Hepatocyte (in vitro differentiated cells): ENCODE measurements around the gene MT1E. TPM values are rescaled to one million over a fixed set of nuclear protein-coding genes. Genes with fewer than 3 reads are reported as not detected.

Experiments used
- DNase-seq: peaks from one replicate; pipeline ENCODE4 v3.0.0-alpha.2; 2016; ENCODE audit warnings: low spot score
- H2AFZ ChIP-seq: fragments of 200-600 bp; sonication (generic); 2 replicates; pipeline ENCODE4 v1.6.0; 2016; ENCODE audit warnings: antibody characterized with exemption, mild to moderate bottlenecking
- H3K27ac ChIP-seq: fragments of 200-600 bp; sonication (generic); 2 replicates; pipeline ENCODE4 v1.5.1; 2016; ENCODE audit warnings: mild to moderate bottlenecking
- H3K27me3 ChIP-seq: fragments of 200-600 bp; sonication (generic); 2 replicates; pipeline ENCODE4 v1.6.1; 2016
- H3K36me3 ChIP-seq: fragments of 200-600 bp; sonication (generic); replicated peaks from 2 replicates; pipeline ENCODE4 v1.5.1; 2016; ENCODE audit warnings: low read depth; ENCODE audit not compliant: insufficient read depth
- H3K4me1 ChIP-seq: fragments of 200-600 bp; sonication (generic); 2 replicates; pipeline ENCODE4 v1.5.1; 2016; ENCODE audit warnings: mild to moderate bottlenecking, moderate library complexity; ENCODE audit not compliant: insufficient read depth
- H3K4me2 ChIP-seq: fragments of 200-600 bp; sonication (generic); 2 replicates; pipeline ENCODE4 v1.6.0; 2016
- H3K4me3 ChIP-seq: fragments of 200-600 bp; sonication (generic); 2 replicates; pipeline ENCODE4 v1.5.1; 2016; ENCODE audit warnings: mild to moderate bottlenecking
- H3K79me2 ChIP-seq: fragments of 200-600 bp; sonication (generic); 2 replicates; pipeline ENCODE4 v1.6.0; 2017; ENCODE audit warnings: mild to moderate bottlenecking
- H3K9me2 ChIP-seq: fragments of 200-600 bp; sonication (generic); replicated peaks from 2 replicates; pipeline ENCODE4 v1.6.0; 2017; ENCODE audit warnings: mild to moderate bottlenecking; ENCODE audit not compliant: insufficient read depth
- H3K9me3 ChIP-seq: fragments of 200-600 bp; sonication (generic); 2 replicates; pipeline ENCODE4 v1.5.1; 2016; ENCODE audit warnings: low read depth, mild to moderate bottlenecking
- H4K20me1 ChIP-seq: fragments of 200-600 bp; sonication (generic); 2 replicates; pipeline ENCODE4 v1.6.0; 2016; ENCODE audit warnings: mild to moderate bottlenecking; ENCODE audit not compliant: insufficient read depth, poor library complexity, severe bottlenecking
- EZH2 ChIP-seq: fragments of 200-600 bp; sonication (generic); IDR thresholded peaks from 2 replicates; pipeline ENCODE4 v1.6.1; 2016; ENCODE audit warnings: antibody characterized with exemption, mild to moderate bottlenecking, borderline replicate concordance
- EZH2phosphoT487 ChIP-seq: fragments of 200-600 bp; sonication (generic); IDR thresholded peaks from one replicate; pipeline ENCODE4 v1.6.1; 2018; ENCODE audit warnings: antibody characterized with exemption, mild to moderate bottlenecking, low read depth, moderate library complexity; ENCODE audit not compliant: unreplicated experiment, severe bottlenecking
- WGBS: methylation state at CpG from one replicate; pipeline ENCODE4 v1.1.6; 2016; ENCODE audit warnings: low lambda C conversion rate; ENCODE audit errors: missing lambda C conversion rate; 5-methylcytosine and 5-hydroxymethylcytosine counted together
- polyA plus RNA-seq: library from polyadenylated mRNA; unstranded; fragments of >200 nt; fragmentation: Nextera tagmentation; extraction: Ambion mirVana; gene quantifications from 2 replicates; pipeline ENCODE4 v1.2.1, GENCODE V29; 2016
- total RNA-seq: library from RNA; depleted of rRNA; stranded (reverse); fragments of >200 nt; gene quantifications from 2 replicates; pipeline ENCODE4 v1.2.3, GENCODE V29; 2014
- TF ChIP-seq, protein P1 (sequence below): fragments of 200-600 bp; sonication (generic); IDR thresholded peaks from 2 replicates; pipeline ENCODE4 v1.5.1; 2016; ENCODE audit warnings: antibody characterized with exemption, mild to moderate bottlenecking; ENCODE audit not compliant: poor library complexity

MT1E gene
- total and polyA plus RNA-seq, 2 experiments from 2014 or later, result 65.5 to 121 TPM

DNA sequence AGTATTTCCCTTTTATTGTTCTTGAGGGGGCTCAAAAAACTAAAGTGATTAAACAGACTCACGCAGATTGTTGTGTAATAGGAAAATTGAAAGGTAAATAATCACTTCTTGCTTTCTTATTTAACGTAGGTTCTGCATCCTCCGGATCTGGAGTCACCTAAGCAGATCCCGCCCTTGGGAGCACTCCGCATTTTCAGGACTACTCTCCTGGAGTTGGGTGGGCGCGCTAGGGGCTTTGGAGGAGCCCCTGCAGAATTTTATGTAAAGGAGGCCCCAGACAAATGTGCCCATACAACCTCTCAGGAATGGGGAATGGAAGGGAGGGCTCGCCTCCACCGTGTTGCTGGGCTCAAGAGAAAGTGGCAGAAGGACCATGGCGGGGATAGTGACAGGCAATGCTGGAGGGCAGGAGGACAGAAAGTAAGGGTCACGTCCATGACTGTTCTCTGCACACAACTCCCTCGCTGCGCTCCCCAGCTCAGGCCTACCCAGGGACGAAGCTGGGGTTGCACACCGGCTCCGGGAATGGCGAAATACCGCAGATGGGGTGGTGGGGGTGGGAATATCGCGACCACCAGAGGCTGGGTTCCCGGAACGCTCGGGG is 8.9 kb upstream of the MT1E start:
- WGBS, result 25% methylated on average over 21 of the region's 23 CpGs
- Histone ChIP-seq H3K36me3 (no peaks in the 10 kb centered on the region), H3K27ac (no peak overlapping the region), H2AFZ (peak overlapping the region; percentile 45), H3K27me3 (peaks cover 42% of the 10 kb centered on the region), H3K9me2 (no peaks in the 10 kb centered on the region), H3K79me2 (no peaks in the 10 kb centered on the region), H3K4me3 (no peak overlapping the region), H3K9me3 (no peaks in the 10 kb centered on the region), H3K4me1 (no peaks in the 10 kb centered on the region), H4K20me1 (no peaks in the 10 kb centered on the region), H3K4me2 (peak overlapping the region; percentile 86)
- no peak for DNase-seq
- TF ChIP-seq, protein P1, sequence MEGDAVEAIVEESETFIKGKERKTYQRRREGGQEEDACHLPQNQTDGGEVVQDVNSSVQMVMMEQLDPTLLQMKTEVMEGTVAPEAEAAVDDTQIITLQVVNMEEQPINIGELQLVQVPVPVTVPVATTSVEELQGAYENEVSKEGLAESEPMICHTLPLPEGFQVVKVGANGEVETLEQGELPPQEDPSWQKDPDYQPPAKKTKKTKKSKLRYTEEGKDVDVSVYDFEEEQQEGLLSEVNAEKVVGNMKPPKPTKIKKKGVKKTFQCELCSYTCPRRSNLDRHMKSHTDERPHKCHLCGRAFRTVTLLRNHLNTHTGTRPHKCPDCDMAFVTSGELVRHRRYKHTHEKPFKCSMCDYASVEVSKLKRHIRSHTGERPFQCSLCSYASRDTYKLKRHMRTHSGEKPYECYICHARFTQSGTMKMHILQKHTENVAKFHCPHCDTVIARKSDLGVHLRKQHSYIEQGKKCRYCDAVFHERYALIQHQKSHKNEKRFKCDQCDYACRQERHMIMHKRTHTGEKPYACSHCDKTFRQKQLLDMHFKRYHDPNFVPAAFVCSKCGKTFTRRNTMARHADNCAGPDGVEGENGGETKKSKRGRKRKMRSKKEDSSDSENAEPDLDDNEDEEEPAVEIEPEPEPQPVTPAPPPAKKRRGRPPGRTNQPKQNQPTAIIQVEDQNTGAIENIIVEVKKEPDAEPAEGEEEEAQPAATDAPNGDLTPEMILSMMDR, result no peak
- no peak for TF ChIP-seq EZH2
- no peak for TF ChIP-seq EZH2phosphoT487

DNA sequence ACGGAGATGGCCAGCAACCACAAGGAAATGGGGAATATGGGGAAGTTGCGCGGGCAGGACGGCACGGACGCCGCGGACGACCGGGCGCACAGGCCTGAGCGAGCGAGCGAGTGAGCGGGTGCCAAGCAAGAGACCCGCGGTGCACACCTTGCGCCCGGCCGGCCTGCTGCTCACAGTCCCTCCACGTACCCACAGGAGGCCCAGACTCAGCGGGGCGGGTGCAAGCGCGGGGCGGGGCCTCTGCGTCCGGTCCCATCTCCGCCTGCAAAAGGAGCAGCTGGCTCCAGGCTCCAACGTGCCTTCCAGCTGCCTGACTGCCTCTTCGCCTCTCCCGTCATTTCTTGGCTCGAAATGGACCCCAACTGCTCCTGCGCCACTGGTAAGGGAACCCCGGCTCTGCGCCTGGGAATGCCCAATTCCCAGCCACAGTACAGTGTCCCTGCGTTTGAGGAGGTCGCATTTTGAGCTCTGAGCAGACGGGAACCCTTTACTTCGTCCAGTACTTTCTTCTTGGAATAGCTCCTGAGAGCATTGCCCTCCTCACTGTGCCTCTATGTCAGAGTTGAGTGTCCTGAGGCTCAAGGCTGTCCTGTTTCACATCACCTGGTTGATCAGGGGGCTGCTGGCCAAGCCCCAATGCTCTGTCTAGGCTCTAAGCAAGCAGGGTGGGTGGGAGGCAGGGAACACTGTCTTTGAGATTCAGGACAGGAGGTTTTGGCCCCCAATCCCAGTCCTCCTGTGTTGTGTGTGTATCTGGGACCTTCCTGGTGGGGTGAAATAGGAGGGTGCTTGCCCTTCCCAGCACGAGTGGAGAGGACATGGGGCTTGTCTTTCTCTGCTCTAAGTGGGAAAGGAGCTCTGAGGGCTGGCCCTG is 8.1 kb upstream of the MT1E start:
- no peaks in the 10 kb centered on the region for H3K9me3 ChIP-seq
- DNase-seq, result peak; percentile 60
- H3K79me2 ChIP-seq, result no peaks in the 10 kb centered on the region
- H3K4me1 ChIP-seq, result no peaks in the 10 kb centered on the region
- peak overlapping the region; percentile 86 for H3K4me2 ChIP-seq
- peak overlapping the region; percentile 29 for H3K4me3 ChIP-seq
- H3K27me3 ChIP-seq, result peaks cover 42% of the 10 kb centered on the region
- peak overlapping the region; percentile 45 for H2AFZ ChIP-seq
- no peaks in the 10 kb centered on the region for H4K20me1 ChIP-seq
- H3K27ac ChIP-seq, result no peak overlapping the region
- 4% methylated on average over 39 of the region's 41 CpGs for WGBS
- TF ChIP-seq EZH2phosphoT487 (no peak), EZH2 (no peak)
- TF ChIP-seq, protein P1, result no peak
- no peaks in the 10 kb centered on the region for H3K36me3 ChIP-seq
- no peaks in the 10 kb centered on the region for H3K9me2 ChIP-seq

DNA sequence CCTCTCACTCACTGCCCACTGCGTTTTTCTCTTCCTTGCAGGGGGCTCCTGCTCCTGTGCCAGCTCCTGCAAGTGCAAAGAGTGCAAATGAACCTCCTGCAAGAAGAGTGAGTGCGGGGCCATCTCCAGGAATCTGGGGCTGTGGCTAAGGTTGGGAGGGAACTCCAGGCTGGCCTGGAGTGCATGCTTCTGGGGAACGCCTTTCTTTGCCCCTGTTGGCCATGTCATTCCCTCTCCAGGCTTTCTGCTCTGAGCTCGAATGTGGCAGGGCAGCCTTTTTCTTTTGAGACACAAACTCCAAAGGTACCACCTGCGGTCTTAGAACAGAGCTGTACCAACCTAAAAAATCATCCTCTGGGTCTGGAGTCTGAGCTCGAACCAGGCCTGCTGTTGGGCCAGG is 7.4 kb upstream of the MT1E start:
- no peak overlapping the region for H3K4me2 ChIP-seq
- no peak overlapping the region for H3K27ac ChIP-seq
- TF ChIP-seq, protein P1, result no peak
- TF ChIP-seq EZH2phosphoT487 (no peak), EZH2 (no peak)
- WGBS, result 35% methylated on average over 6 of the region's 6 CpGs
- H3K9me2 ChIP-seq, result no peaks in the 10 kb centered on the region
- H4K20me1 ChIP-seq, result no peaks in the 10 kb centered on the region
- peaks cover 42% of the 10 kb centered on the region for H3K27me3 ChIP-seq
- H3K79me2 ChIP-seq, result no peaks in the 10 kb centered on the region
- H3K4me3 ChIP-seq, result no peak overlapping the region
- H2AFZ ChIP-seq, result no peak overlapping the region
- no peaks in the 10 kb centered on the region for H3K9me3 ChIP-seq
- no peaks in the 10 kb centered on the region for H3K4me1 ChIP-seq
- DNase-seq, result no peak
- no peaks in the 10 kb centered on the region for H3K36me3 ChIP-seq
